CD1c-positive myeloid dendritic cell (primary cell): Measurements from ENCODE around the gene SFR1.
"Not testable (repeated sequence)": the region's sequence is repeated elsewhere in the genome, so short reads cannot be mapped to it uniquely, and the experiment has no call there.

Experiments used
- DNase-seq: peaks from one replicate; pipeline ENCODE4 v3.0.0-alpha.2; 2016; ENCODE audit errors: extremely low spot score

Gene SFR1

GRCh38 chr10:104174136-104174535 is 52.2 kb downstream of the SFR1 start:
- not testable (repeated sequence) for DNase-seq
